ENCODE measurements around the gene TTC16.

DNA sequence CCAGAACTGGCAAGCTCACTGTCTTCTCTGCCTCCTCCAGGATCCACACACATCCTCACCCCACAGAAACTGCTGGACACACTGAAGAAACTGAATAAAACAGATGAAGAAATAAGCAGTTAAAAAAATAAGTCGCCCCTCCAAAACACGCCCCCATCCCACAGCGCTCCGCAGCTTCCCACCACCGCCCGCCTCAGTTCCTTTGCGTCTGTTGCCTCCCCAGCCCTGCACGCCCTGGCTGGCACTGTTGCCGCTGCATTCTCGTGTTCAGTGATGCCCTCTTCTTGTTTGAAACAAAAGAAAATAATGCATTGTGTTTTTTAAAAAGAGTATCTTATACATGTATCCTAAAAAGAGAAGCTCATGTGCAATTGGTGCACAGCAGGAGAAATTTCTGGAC is 25.1 kb upstream of the TTC16 start:
- TF ChIP-seq, protein P1, sequence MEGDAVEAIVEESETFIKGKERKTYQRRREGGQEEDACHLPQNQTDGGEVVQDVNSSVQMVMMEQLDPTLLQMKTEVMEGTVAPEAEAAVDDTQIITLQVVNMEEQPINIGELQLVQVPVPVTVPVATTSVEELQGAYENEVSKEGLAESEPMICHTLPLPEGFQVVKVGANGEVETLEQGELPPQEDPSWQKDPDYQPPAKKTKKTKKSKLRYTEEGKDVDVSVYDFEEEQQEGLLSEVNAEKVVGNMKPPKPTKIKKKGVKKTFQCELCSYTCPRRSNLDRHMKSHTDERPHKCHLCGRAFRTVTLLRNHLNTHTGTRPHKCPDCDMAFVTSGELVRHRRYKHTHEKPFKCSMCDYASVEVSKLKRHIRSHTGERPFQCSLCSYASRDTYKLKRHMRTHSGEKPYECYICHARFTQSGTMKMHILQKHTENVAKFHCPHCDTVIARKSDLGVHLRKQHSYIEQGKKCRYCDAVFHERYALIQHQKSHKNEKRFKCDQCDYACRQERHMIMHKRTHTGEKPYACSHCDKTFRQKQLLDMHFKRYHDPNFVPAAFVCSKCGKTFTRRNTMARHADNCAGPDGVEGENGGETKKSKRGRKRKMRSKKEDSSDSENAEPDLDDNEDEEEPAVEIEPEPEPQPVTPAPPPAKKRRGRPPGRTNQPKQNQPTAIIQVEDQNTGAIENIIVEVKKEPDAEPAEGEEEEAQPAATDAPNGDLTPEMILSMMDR (IDR thresholded peaks at IDR 0.05; ENCODE audit: insufficient read depth, low read depth, low read length), result no peak
- TF ChIP-seq EZH2 (IDR thresholded peaks at IDR 0.05; ENCODE audit: insufficient read depth, low read length), result no peak
